Psoas muscle (tissue), 8 donors: ENCODE measurements around the gene PRODH2. TPM values are rescaled to one million over a fixed set of nuclear protein-coding genes. Genes with fewer than 3 reads are reported as not detected.

Experiments used
- ATAC-seq, 4 donors: fragments of 200-7000 bp; cut with Tn5 transposase; one replicate each; pipeline ENCODE4 v1.9.1; 2020; ENCODE audit warnings: moderate library complexity in 3 of 4, mild to moderate bottlenecking in 2 of 4
- DNase-seq, 2 donors: peaks; one replicate each; pipeline ENCODE4 v3.0.0-alpha.2; 2020
- H3K27ac ChIP-seq: fragments of 200-600 bp; one replicate; pipeline ENCODE4 v1.8.0; 2022
- H3K27me3 ChIP-seq, 3 donors: fragments of 200-600 bp in 1 of 3; one replicate each; pipeline versions ENCODE4 v1.6.1 to v1.8.0; 2013 to 2022; ENCODE audit warnings: low read length in 2 of 3, mild to moderate bottlenecking in 2 of 3, moderate library complexity in 1 of 3; ENCODE audit not compliant: insufficient read depth in 3 of 3
- H3K36me3 ChIP-seq, 2 donors: fragments of 200-600 bp in 1 of 2; one replicate each; pipeline versions ENCODE4 v1.6.1 to v1.8.0; 2013 to 2022; ENCODE audit warnings: low read depth in 1 of 2, mild to moderate bottlenecking in 1 of 2, moderate library complexity in 1 of 2; ENCODE audit not compliant: insufficient read depth in 1 of 2
- H3K4me1 ChIP-seq: fragments of 200-600 bp; one replicate; pipeline ENCODE4 v1.8.0; 2022
- H3K4me3 ChIP-seq: fragments of 200-600 bp; one replicate; pipeline ENCODE4 v1.8.0; 2022; ENCODE audit warnings: mild to moderate bottlenecking
- H3K9me3 ChIP-seq: fragments of 200-600 bp; one replicate; pipeline ENCODE4 v1.8.0; 2022
- CTCF ChIP-seq: fragments of 200-600 bp; IDR thresholded peaks from one replicate; pipeline ENCODE4 v1.8.0; 2022; ENCODE audit warnings: antibody characterized with exemption
- WGBS, 3 donors: extraction: QIAGEN DNeasy Blood & Tissue Kit; methylation state at CpG; one replicate each; pipeline versions ENCODE4 v1.1.6 to v1.1.7; 2013; 5-methylcytosine and 5-hydroxymethylcytosine counted together
- intact Hi-C, 2 donors: fragments of 100-400 bp; cut with DNase I; formaldehyde crosslinking; loops; one replicate each; pipeline versions ENCODE4 v1.11.0 to v1.14.2; 2022
- polyA plus RNA-seq, 3 donors: library from polyadenylated mRNA; stranded (reverse); fragments of 200-250 nt; gene quantifications; one replicate each; pipeline ENCODE4 v1.2.3, GENCODE V29; 2013
- total RNA-seq, 4 donors: library from RNA; stranded (reverse); fragmentation: NEBNext Ultra II Directional in 2 of 4; extraction: Animal tissue kit (Norgen Biotek cat#: 25700) in 2 of 4; gene quantifications; one replicate each; pipeline versions ENCODE4 v1.2.1 to v1.2.4, GENCODE V29; 2021 to 2023
- donor health status: healthy with polysubstance abuse.
- donor health status: DM: no; HTN: no; CAD: no; lungs with moderate emphysema.
- donor health status: Bipolar disorder and iron deficiency.
- donor health status: healthy.
- donor health status: DM: yes; HTN: yes; CAD: no.
- donor health status: DM: no; HTN: no; CAD: no.
- donor health status: DM: no; HTN: no; CAD: no.
- donor health status: DM: yes; HTN: yes; CAD: no.

The PRODH2 gene
- total and polyA plus RNA-seq, 7 donors, result not detected

GRCh38 chr19:35782589-35782988 lies 30.1 kb downstream of the PRODH2 start:
- DNase-seq (no peak), ATAC-seq (no peak)
- Histone ChIP-seq H3K27me3 (no peaks in the 10 kb centered on the region), H3K36me3 (peaks cover 0 to 42% of the 10 kb centered on the region in 2 donors), H3K27ac (no peak overlapping the region), H3K4me3 (no peak overlapping the region), H3K4me1 (no peaks in the 10 kb centered on the region), H3K9me3 (no peaks in the 10 kb centered on the region)
- WGBS, 3 donors, result 94 to 98% (median 95%) methylated on average over 12 of the region's 12 CpGs
- no peak for TF ChIP-seq CTCF
- intact Hi-C loops, result loop anchor here in 1 of 2 donors (1.0 kb wide), 1 partner anchor 47 kb away; no protein-coding TSS in a partner anchor

- Histone ChIP-seq H3K36me3 (peaks cover 0 to 42% of the 10 kb centered on the region in 2 donors), H3K27ac (no peak overlapping the region), H3K27me3 (no peaks in the 10 kb centered on the region), H3K9me3 (no peaks in the 10 kb centered on the region), H3K4me3 (no peak overlapping the region), H3K4me1 (no peaks in the 10 kb centered on the region)
- no peak for TF ChIP-seq CTCF
- WGBS, 3 donors, result 71 to 77% (median 76%) methylated on average over 7 to 9 of the region's 9 CpGs
- DNase-seq (no peak), ATAC-seq (no peak)
- intact Hi-C loops, result loop anchor here in 1 of 2 donors (1.0 kb wide), 1 partner anchor 48 kb away; no protein-coding TSS in a partner anchor
Observed at GRCh38 chr19:35781650-35782049, 31.0 kb downstream of the PRODH2 start.

GRCh38 chr19:35780717-35781116 lies 31.9 kb downstream of the PRODH2 start:
- H3K36me3 ChIP-seq, result peaks cover 0 to 42% of the 10 kb centered on the region in 2 donors
- intact Hi-C loops, result no loop called here
- WGBS, 3 donors, result 94 to 97% (median 96%) methylated on average over 18 to 20 of the region's 20 CpGs

GRCh38 chr19:35780058-35780457 lies 32.6 kb downstream of the PRODH2 start:
- intact Hi-C loops, result no loop called here
- H3K36me3 ChIP-seq, result peaks cover 0 to 40% of the 10 kb centered on the region in 2 donors
- 92 to 94% (median 92%) methylated on average over 14 to 16 of the region's 16 CpGs for WGBS, 3 donors
- H3K4me3 ChIP-seq, result no peak overlapping the region
- H3K4me1 ChIP-seq, result no peaks in the 10 kb centered on the region
- H3K27me3 ChIP-seq, result no peaks in the 10 kb centered on the region
- H3K9me3 ChIP-seq, result no peaks in the 10 kb centered on the region
- DNase-seq, result no peak
- no peak overlapping the region for H3K27ac ChIP-seq
- no peak for TF ChIP-seq CTCF
- ATAC-seq, result no peak

More at GRCh38 chr19:35780717-35781116, 31.9 kb downstream of the PRODH2 start:
- H3K27ac ChIP-seq, result no peak overlapping the region
- no peak for TF ChIP-seq CTCF
- ATAC-seq (no peak), DNase-seq (no peak)
- no peaks in the 10 kb centered on the region for H3K9me3 ChIP-seq
- H3K4me1 ChIP-seq, result no peaks in the 10 kb centered on the region
- no peaks in the 10 kb centered on the region for H3K27me3 ChIP-seq
- no peak overlapping the region for H3K4me3 ChIP-seq

GRCh38 chr19:35779033-35779432 lies 33.6 kb downstream of the PRODH2 start:
- peaks cover 0 to 39% of the 10 kb centered on the region in 2 donors for H3K36me3 ChIP-seq
- no peak for TF ChIP-seq CTCF
- H3K27ac ChIP-seq, result no peak overlapping the region
- no peaks in the 10 kb centered on the region for H3K9me3 ChIP-seq
- peaks cover 7% of the 10 kb centered on the region for H3K4me1 ChIP-seq
- no peak overlapping the region for H3K4me3 ChIP-seq
- ATAC-seq (no peak), DNase-seq (no peak)
- intact Hi-C loops, result no loop called here
- no peaks in the 10 kb centered on the region for H3K27me3 ChIP-seq
- WGBS, 3 donors, result 91 to 93% (median 92%) methylated on average over 8 of the region's 8 CpGs
